WTC11 (cell line): Measurements from ENCODE around the gene GRK4.

Experiments
- CREM ChIP-seq: sonication (generic); formaldehyde crosslinking; IDR thresholded peaks from 2 replicates; pipeline ENCODE4 v1.8.1; 2022; ENCODE audit warnings: mild to moderate bottlenecking, missing genetic modification reagents, moderate library complexity
- CTCF ChIP-seq: fragments of 200-600 bp; IDR thresholded peaks from 2 replicates; pipeline ENCODE4 v1.8.0; 2022; ENCODE audit warnings: antibody characterized with exemption
- E2F1 ChIP-seq: sonication (generic); formaldehyde crosslinking; IDR thresholded peaks from 2 replicates; pipeline ENCODE4 v1.8.0; 2022; ENCODE audit warnings: mild to moderate bottlenecking, missing genetic modification reagents
- E2F4 ChIP-seq: sonication (generic); formaldehyde crosslinking; IDR thresholded peaks from 2 replicates; pipeline ENCODE4 v1.8.1; 2022; ENCODE audit warnings: low read depth, mild to moderate bottlenecking, moderate library complexity, missing genetic modification reagents, borderline replicate concordance
- HMGXB4 ChIP-seq: sonication (generic); formaldehyde crosslinking; IDR thresholded peaks from 2 replicates; pipeline ENCODE4 v1.8.1; 2023; ENCODE audit warnings: mild to moderate bottlenecking, moderate library complexity, missing genetic modification reagents
- IRF1 ChIP-seq: sonication (generic); formaldehyde crosslinking; IDR thresholded peaks from 2 replicates; pipeline ENCODE4 v1.8.0; 2023; ENCODE audit warnings: missing genetic modification reagents
- MAX ChIP-seq: sonication (generic); formaldehyde crosslinking; IDR thresholded peaks from 2 replicates; pipeline ENCODE4 v1.8.0; 2022; ENCODE audit warnings: mild to moderate bottlenecking, missing genetic modification reagents
- NFYB ChIP-seq: sonication (generic); formaldehyde crosslinking; conservative IDR thresholded peaks from 2 replicates; pipeline ENCODE4 v1.8.0; 2022; ENCODE audit warnings: low read depth, missing genetic modification reagents
- TEAD1 ChIP-seq: sonication (generic); formaldehyde crosslinking; IDR thresholded peaks from 2 replicates; pipeline ENCODE4 v1.8.0; 2022; ENCODE audit warnings: mild to moderate bottlenecking, missing genetic modification reagents
- USF1 ChIP-seq: sonication (generic); formaldehyde crosslinking; IDR thresholded peaks from 2 replicates; pipeline ENCODE4 v1.8.0; 2022; ENCODE audit warnings: mild to moderate bottlenecking, missing genetic modification reagents
- USF2 ChIP-seq: sonication (generic); formaldehyde crosslinking; IDR thresholded peaks from 2 replicates; pipeline ENCODE4 v1.8.1; 2023; ENCODE audit warnings: mild to moderate bottlenecking, missing genetic modification reagents, moderate library complexity
- ZNF281 ChIP-seq: sonication (generic); formaldehyde crosslinking; IDR thresholded peaks from 2 replicates; pipeline ENCODE4 v1.8.0; 2023; ENCODE audit warnings: mild to moderate bottlenecking, missing genetic modification reagents
- ZNF512 ChIP-seq: sonication (generic); formaldehyde crosslinking; IDR thresholded peaks from 2 replicates; pipeline ENCODE4 v1.8.1; 2022; ENCODE audit warnings: missing genetic modification reagents, borderline replicate concordance

- TF ChIP-seq USF2 (CRISPR knock-in tag) (no peak), CTCF (no peak), CREM (CRISPR knock-in tag) (no peak), ZNF512 (no peak), MAX (CRISPR knock-in tag) (no peak), ZNF281 (CRISPR knock-in tag) (no peak), HMGXB4 (CRISPR knock-in tag) (no peak), IRF1 (no peak), USF1 (CRISPR knock-in tag) (no peak), NFYB (no peak), E2F1 (CRISPR knock-in tag) (no peak), TEAD1 (CRISPR knock-in tag) (no peak), E2F4 (CRISPR knock-in tag) (no peak)
These were observed 7.9 kb downstream of the GRK4 start for GRCh38 chr4:2971275-2971674.
